Suprapubic skin (tissue), 4 donors: ENCODE data around the gene PPP2R2C. TPM values are rescaled to one million over a fixed set of nuclear protein-coding genes. Genes with fewer than 3 reads are reported as not detected.

Experiments used
- DNase-seq, 2 donors: peaks; one replicate each; pipeline ENCODE4 v3.0.0-alpha.2; 2019; ENCODE audit warnings: low spot score in 2 of 2
- H3K27ac ChIP-seq: fragments of 200-600 bp; sonication (generic); one replicate; pipeline ENCODE4 v1.5.1; 2019
- H3K27me3 ChIP-seq: fragments of 200-600 bp; sonication (generic); one replicate; pipeline ENCODE4 v1.5.1; 2019
- H3K36me3 ChIP-seq: fragments of 200-600 bp; sonication (generic); one replicate; pipeline ENCODE4 v1.5.1; 2019
- H3K4me1 ChIP-seq: fragments of 200-600 bp; sonication (generic); one replicate; pipeline ENCODE4 v1.5.1; 2019
- H3K4me3 ChIP-seq: fragments of 200-600 bp; sonication (generic); one replicate; pipeline ENCODE4 v1.5.1; 2019; ENCODE audit warnings: mild to moderate bottlenecking
- H3K9me3 ChIP-seq: fragments of 200-600 bp; sonication (generic); one replicate; pipeline ENCODE4 v1.5.1; 2019
- EP300 ChIP-seq: sonication (generic); formaldehyde crosslinking; IDR thresholded peaks from one replicate; pipeline ENCODE4 v1.6.1; 2017; ENCODE audit warnings: antibody characterized with exemption
- POLR2A ChIP-seq, 2 donors: fragments of 450-650 bp; IDR thresholded peaks; one replicate each; pipeline ENCODE4 v1.6.1; 2017; ENCODE audit warnings: antibody characterized with exemption in 2 of 2, mild to moderate bottlenecking in 2 of 2, moderate library complexity in 2 of 2
- POLR2AphosphoS5 ChIP-seq, 3 donors: sonication (generic); formaldehyde crosslinking; IDR thresholded peaks; one replicate each; pipeline ENCODE4 v1.6.1; 2017; ENCODE audit warnings: antibody characterized with exemption in 3 of 3
- WGBS: methylation state at CpG from one replicate; pipeline ENCODE4 v1.1.5; 2018; 5-methylcytosine and 5-hydroxymethylcytosine counted together
- total RNA-seq, 4 donors: library from RNA; depleted of rRNA; stranded (reverse); fragments of >200 nt; gene quantifications; one replicate each; pipeline ENCODE4 v1.1.0, GENCODE V29; 2016
- TF ChIP-seq, protein P1 (sequence below), 2 donors: fragments of 200-600 bp in 1 of 2; fragments of 450-650 bp in 1 of 2; sonication (generic) in 1 of 2; IDR thresholded peaks; one replicate each; pipeline ENCODE4 v1.5.1; 2016 to 2019; ENCODE audit warnings: antibody characterized with exemption in 2 of 2, mild to moderate bottlenecking in 1 of 2, moderate library complexity in 1 of 2

The PPP2R2C gene
- total RNA-seq, 4 donors from 2014 or later, result 42.5 to 81.5 (median 61.0) TPM

DNA sequence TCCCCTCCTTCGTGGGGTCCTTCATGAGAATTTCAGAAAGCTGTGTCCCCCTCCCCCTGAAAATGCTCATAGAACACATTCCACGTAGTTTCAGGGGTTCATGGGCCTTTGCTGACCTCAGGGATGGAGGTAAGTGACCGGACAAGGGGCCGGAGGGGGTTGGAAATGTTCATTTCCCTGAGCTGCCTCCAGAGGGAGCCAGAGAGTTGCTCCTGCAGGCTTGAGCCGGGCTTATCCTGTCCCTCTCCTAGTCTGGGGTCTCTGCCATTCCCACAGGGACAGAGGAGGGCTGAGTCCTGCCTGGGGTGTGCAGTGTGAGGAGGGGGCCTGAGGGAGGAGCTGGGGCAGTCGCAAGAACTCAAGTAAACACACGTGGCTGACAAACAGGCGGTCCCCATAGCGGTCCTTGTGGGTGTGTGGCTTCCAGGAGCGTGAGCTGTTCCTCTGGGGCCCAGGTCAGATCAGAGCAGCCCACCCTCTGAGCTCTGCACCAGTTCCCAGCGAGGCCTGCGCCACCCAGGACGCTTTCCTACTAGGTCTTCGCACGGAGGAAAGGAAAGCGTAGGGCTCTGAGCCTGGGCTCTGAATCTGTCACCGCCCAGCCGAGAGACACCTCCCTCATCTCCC, 140.3 kb downstream of the PPP2R2C start:
- peaks cover 41% of the 10 kb centered on the region for H3K27me3 ChIP-seq
- H3K4me1 ChIP-seq, result peaks cover under 1% of the 10 kb centered on the region
- no peak for DNase-seq
- TF ChIP-seq, protein P1, sequence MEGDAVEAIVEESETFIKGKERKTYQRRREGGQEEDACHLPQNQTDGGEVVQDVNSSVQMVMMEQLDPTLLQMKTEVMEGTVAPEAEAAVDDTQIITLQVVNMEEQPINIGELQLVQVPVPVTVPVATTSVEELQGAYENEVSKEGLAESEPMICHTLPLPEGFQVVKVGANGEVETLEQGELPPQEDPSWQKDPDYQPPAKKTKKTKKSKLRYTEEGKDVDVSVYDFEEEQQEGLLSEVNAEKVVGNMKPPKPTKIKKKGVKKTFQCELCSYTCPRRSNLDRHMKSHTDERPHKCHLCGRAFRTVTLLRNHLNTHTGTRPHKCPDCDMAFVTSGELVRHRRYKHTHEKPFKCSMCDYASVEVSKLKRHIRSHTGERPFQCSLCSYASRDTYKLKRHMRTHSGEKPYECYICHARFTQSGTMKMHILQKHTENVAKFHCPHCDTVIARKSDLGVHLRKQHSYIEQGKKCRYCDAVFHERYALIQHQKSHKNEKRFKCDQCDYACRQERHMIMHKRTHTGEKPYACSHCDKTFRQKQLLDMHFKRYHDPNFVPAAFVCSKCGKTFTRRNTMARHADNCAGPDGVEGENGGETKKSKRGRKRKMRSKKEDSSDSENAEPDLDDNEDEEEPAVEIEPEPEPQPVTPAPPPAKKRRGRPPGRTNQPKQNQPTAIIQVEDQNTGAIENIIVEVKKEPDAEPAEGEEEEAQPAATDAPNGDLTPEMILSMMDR (IDR thresholded peaks at IDR 0.05), result peak in 1 of 2 donors; percentile 54
- no peak for TF ChIP-seq EP300
- no peak overlapping the region for H3K27ac ChIP-seq
- 59% methylated on average over 18 of the region's 18 CpGs for WGBS
- H3K9me3 ChIP-seq, result no peaks in the 10 kb centered on the region
- H3K36me3 ChIP-seq, result peaks cover 5% of the 10 kb centered on the region
- no peak overlapping the region for H3K4me3 ChIP-seq

DNA sequence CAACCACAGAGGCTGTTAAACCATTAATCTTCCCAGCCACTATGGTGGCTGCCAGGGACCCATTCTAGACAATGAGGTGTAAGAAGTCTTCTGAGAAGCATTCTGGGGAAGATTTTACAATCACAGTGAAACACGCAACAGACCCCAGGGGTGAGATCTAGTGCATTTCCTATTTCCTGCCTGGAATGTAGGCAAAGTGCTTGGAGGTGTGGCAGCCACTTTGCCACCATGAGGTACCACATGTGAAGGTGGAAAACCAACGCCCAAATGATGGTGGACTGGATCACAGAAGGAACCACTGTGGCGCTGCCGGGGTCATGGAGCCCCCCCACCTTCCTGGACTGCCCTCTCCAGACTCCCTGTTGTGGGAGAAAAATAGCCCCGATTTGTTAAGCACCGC, 140.9 kb downstream of the PPP2R2C start:
- DNase-seq, result no peak
- Histone ChIP-seq H3K36me3 (peaks cover 5% of the 10 kb centered on the region), H3K4me3 (no peak overlapping the region), H3K9me3 (no peaks in the 10 kb centered on the region), H3K27ac (no peak overlapping the region), H3K4me1 (peaks cover 4% of the 10 kb centered on the region), H3K27me3 (peaks cover 40% of the 10 kb centered on the region)
- WGBS, result 96% methylated on average over 6 of the region's 6 CpGs
- no peak for TF ChIP-seq POLR2AphosphoS5 (IDR thresholded peaks at IDR 0.05)
- TF ChIP-seq EP300, result no peak
- TF ChIP-seq, protein P1 (IDR thresholded peaks at IDR 0.05), result no peak
- no peak for TF ChIP-seq POLR2A (IDR thresholded peaks at IDR 0.05)

DNA sequence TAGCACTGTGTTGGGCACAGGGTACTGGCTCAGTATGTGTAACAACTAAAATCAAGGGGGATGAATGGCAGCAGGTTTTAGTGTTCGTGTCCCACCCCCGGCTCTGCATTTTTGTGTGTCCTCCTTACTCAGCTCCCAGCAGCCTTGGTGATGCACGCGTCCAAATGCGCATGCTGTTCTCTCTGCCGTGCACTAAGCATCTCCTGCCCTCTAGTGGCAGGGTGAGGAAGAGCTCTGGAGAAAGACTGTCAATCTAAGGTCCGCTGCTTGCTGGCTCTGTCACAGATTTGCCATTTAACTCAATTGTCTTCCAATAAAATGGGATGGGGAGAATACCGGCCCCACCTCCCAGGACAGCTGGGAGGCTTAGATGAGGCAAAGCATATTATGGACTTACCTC, 141.4 kb downstream of the PPP2R2C start:
- Histone ChIP-seq H3K9me3 (no peaks in the 10 kb centered on the region), H3K36me3 (peaks cover 5% of the 10 kb centered on the region), H3K27me3 (peaks cover 37% of the 10 kb centered on the region), H3K27ac (no peak overlapping the region), H3K4me3 (no peak overlapping the region), H3K4me1 (peaks cover 4% of the 10 kb centered on the region)
- WGBS, result 88% methylated on average over 8 of the region's 8 CpGs
- no peak for DNase-seq
- no peak for TF ChIP-seq POLR2AphosphoS5 (IDR thresholded peaks at IDR 0.05)
- TF ChIP-seq, protein P1 (IDR thresholded peaks at IDR 0.05), result peak in 1 of 2 donors; percentile 48

DNA sequence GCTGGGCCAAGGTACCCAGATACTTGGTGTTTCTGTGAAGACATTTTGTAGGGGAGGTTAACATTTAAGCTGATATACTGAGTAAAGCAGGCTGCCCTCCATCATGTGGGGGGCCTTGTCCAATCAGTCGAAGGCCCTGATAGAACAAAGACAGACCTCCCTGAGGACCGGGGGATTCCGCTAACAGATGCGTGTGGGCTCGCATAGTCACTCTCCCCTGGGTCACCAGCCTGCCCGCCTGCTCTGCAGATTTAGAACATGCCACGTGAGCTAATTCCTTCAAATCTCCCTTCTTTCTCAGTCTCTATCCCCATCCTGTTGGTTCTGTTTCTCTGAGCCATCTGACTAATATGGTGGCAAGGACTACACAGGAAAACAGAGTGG, 142.0 kb downstream of the PPP2R2C start:
- DNase-seq, result no peak
- Histone ChIP-seq H3K9me3 (no peaks in the 10 kb centered on the region), H3K36me3 (peaks cover 5% of the 10 kb centered on the region), H3K27ac (no peak overlapping the region), H3K4me1 (peaks cover 9% of the 10 kb centered on the region), H3K4me3 (no peak overlapping the region), H3K27me3 (peaks cover 31% of the 10 kb centered on the region)
- WGBS, result 76% methylated on average over 7 of the region's 7 CpGs
- TF ChIP-seq POLR2A (IDR thresholded peaks at IDR 0.05), result no peak

DNA sequence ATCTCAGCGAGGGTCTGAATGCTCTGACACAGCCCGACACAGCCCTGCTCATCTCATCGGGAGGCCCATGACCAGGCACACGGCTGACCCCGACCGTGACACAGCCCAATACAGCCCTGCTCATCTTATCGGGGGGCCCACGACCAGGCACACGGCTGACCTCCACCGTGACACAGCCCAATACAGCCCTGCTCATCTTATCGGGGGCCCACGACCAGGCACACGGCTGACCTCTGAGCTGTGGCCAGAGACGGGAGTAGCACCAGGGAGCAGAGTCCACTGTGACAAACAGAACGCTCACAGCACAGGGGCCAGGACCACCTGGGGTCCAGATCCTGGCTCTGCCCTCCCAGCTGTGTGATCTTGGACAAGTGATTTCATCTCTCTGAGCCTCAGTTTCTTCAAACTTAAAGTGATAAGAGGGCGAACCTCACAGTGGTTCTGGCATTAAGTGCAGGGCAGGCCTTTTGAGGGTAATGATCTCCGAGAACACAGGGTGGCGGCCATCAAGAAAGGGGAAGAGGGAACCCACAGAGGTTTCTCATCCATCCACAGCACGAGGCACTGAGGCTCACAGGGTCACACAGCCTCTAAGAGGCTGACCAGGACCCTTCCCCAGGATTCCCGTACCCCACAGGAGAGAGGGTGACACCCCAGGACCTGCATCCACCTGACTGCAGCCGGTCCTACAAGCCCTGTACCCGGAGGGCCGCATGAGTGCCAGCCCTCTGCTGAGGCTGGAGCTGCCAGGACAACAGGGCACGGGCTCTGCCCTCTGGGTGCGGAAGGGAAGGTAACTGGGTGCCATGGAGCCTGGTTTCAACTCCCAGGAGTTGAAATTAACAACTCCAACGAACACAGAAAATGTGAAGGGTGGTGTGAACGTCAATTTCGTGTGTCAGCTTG, 142.7 kb downstream of the PPP2R2C start:
- Histone ChIP-seq H3K27ac (no peak overlapping the region), H3K9me3 (no peaks in the 10 kb centered on the region), H3K36me3 (peaks cover 5% of the 10 kb centered on the region), H3K27me3 (peaks cover 24% of the 10 kb centered on the region), H3K4me3 (no peak overlapping the region), H3K4me1 (peaks cover 16% of the 10 kb centered on the region)
- no peak for TF ChIP-seq EP300
- no peak for TF ChIP-seq POLR2AphosphoS5 (IDR thresholded peaks at IDR 0.05)
- no peak for TF ChIP-seq POLR2A (IDR thresholded peaks at IDR 0.05)
- TF ChIP-seq, protein P1 (IDR thresholded peaks at IDR 0.05), result no peak
- WGBS, result 74% methylated on average over 19 of the region's 28 CpGs
- DNase-seq, result no peak
